K562 (cell line): Measurements from ENCODE around the gene STXBP4.

ENCODE experiments used
- CBFB ChIP-seq: sonication (generic); formaldehyde crosslinking; IDR thresholded peaks from 2 replicates; pipeline ENCODE4 v1.4.0; 2020; ENCODE audit warnings: mild to moderate bottlenecking, missing genetic modification reagents
- CTCF ChIP-seq, 3 experiments: IDR thresholded peaks in 2 of 3; conservative IDR thresholded peaks in 1 of 3; 2 replicates each; pipeline ENCODE4 v1.5.1; 2011 to 2012; ENCODE audit warnings: low read length in 3 of 3, mild to moderate bottlenecking in 3 of 3, control low read depth in 2 of 3, improper control_type of control experiment in 1 of 3, inconsistent platforms in 1 of 3, low read depth in 1 of 3, mixed read lengths in 1 of 3, moderate library complexity in 1 of 3; ENCODE audit not compliant: insufficient read depth in 2 of 3
- POLR2A ChIP-seq: fragments of 450-650 bp; conservative IDR thresholded peaks from 2 replicates; pipeline ENCODE4 v1.6.1; 2016
- POLR2AphosphoS5 ChIP-seq: IDR thresholded peaks from 2 replicates; pipeline ENCODE4 v1.6.1; 2011; ENCODE audit warnings: mild to moderate bottlenecking, low read depth, low read length, moderate library complexity; ENCODE audit not compliant: control insufficient read depth, insufficient read depth
- SMAD4 ChIP-seq: fragments of 250-450 bp; sonication (Bioruptor Pico); conservative IDR thresholded peaks from 2 replicates; pipeline ENCODE4 v1.8.0; 2021; ENCODE audit warnings: inconsistent platforms, mild to moderate bottlenecking, moderate library complexity

GRCh38 chr17:55159251-55159650 lies 190.7 kb downstream of the STXBP4 start:
- TF ChIP-seq CTCF (IDR thresholded peaks at IDR 0.05 in 2 of 3, conservative IDR thresholded peaks at IDR 0.05 in 1 of 3; ENCODE audit: insufficient read depth in 2 of 3, low read depth in 1 of 3, low read length in 3 of 3) (no peak), POLR2AphosphoS5 (no peak), POLR2A (no peak), CBFB (CRISPR knock-in tag) (no peak), SMAD4 (no peak)
